ENCODE data around the gene BICC1.
A peak's percentile ranks its signal among the peaks of the same experiment; 100 is the strongest.

The BICC1 gene

DNA sequence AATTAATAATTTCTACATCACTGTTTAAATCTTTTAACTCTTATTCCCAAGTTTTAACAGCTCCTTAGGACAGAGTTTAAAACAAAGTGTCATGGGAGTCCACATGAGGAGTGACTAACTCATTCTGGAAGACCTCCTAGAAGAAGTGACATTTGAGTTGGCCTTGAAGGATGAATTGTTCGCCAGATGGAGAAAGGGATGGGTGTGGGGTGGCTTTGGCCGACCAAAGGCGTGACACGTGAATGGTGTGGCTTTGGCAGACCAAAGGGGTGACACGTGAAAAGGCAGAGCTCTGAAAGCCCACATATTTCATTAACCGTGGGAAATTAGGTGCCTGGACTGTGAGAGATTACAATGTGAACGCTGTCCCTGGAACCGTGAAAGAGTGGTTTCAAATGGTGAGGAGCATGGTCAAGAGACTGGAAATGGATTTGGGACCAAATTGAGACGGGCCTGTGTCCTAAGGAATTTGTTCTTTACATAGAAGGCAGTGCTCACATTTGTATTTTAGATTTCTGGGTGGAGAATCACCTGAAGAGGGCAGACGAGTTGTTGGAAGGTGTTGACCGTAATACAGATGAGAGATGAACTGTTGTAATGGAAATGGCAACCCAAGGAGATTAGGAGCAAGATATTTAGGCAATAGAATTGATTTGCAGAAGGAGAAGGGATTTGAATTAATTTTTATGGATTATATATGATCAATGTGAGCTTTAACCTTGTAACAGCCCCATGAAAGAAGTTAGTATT, 228.1 kb downstream of the BICC1 start:
- DNase-seq (ENCODE audit: low spot score): no peak
- FAIRE-seq: no peak

DNA sequence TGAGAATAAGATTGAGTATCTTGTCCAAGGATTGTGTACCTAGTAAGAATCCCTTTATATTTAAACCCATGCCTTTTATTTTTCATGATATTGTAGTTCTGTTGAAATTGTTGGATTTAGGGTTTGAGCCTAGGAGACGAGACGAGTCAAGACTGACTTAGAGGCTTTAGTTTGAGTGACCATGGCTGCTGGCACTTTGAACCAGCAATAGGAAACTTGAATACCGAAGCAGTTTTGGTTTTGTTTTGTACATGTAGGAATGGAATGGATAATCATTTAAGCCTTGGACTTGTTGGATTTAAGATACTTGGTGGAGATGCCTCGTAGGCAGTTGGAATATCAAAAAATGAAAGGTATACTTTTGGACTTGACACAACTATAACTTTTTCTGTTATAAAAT, 229.0 kb downstream of the BICC1 start:
- FAIRE-seq: no peak

DNA sequence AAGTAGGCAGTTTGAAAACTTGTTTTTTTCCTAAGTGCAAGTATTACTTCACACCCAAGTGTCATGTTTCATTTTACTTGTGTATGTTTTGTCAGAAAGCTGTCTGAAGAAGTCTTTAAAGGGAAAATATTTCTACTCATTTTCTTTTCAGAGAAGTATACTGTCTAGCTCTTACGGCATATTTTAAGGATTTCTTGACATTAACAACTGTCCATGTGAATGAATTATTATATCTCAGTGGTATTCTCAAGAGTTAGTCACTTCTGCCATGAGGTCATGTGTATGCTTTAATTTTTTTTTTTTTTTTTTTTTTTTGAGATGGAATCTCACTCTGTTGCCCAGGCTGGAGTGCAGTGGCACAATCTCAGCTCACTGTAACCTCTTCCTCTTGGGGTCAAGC, 229.5 kb downstream of the BICC1 start:
- DNase-seq (ENCODE audit: low spot score) (no peak), FAIRE-seq (no peak)

More for the DNA sequence above, 229.0 kb downstream of the BICC1 start:
- DNase-seq (ENCODE audit: low spot score): no peak

DNA sequence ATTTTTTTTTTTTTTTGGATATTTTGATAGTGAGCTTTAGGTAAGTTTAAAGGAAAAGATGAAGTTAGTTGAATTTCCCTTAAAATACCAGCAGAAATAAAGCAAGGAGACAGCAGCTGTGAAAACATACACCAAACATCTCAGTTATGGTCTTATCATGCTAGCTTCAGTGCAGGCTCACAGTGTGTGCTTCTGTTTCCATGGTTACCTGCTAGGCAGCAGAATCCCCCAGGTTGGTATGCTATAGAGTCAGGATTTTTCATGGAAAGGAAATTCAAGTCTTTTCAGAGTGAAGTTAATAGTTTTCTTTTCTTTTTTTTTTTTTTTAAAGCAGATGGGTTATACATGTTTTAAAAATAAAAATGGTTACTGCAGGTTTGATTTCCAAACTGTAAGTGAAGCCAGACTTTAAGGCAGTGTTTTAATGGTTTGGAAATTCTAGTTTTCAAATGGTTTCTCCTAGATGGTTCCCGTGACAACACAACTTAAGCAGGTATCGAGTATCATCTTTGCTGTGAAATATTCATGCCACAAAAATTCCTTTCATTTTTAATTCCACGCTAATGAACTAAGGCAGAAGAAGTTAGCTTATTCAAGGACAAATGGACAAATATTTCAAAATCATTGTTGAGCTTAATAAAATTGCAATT, 230.9 kb downstream of the BICC1 start:
- peak; percentile 36 for DNase-seq (ENCODE audit: low spot score)
- FAIRE-seq: no peak

DNA sequence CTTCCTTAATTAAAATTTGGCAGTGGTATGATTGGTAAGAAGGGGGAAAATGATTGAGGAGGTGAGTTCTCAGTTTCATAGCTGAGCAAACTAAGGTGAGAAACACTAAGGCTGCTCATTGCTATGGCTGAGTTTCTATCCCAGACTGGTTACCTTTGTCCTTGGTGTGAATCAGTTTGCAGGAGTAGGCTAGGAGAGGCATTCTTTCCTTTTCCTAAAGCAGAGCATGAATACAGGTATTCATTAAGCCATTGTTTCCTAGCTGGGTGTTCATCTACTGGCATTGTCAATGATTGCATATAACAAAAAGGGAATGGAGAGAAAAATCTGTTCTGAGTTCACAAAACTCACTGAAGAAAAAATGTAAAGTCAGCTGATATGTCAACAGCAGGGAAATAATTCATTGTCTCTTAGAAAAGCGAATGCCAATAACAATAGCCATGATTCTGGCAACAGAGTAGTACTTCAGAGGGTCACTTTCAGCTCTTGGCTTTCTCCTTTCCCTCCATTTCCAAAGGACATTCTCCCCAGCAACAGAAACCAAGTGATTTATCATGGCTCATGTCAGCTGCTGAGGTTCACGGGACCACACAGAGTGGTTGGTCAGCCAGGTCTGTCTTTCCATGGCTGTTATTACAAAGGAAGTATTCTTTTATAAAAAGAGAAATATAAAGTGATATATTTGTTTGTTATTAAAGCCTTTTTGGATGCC, 234.0 kb downstream of the BICC1 start:
- FAIRE-seq: no peak
- DNase-seq (ENCODE audit: low spot score): no peak

DNA sequence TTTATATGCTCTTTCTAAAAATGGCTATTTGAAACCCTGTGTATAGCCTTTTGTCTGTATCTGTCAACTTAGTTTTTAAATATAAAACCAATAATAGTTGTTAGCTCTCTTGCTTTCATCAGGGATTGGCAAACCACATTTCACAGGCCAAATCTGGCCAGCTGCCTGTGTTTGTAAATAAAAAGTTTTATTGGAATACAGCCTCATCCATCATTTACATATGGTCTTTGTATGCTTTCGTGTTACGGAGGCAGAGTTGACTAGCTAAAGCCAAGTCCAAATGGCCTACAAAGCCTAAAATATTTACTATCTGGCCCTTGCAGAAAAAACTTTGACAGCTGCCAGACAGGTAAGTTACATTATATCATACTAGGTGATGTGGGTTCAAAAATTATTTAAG, 235.0 kb downstream of the BICC1 start:
- no peak for DNase-seq (ENCODE audit: low spot score)
- no peak for FAIRE-seq

DNA sequence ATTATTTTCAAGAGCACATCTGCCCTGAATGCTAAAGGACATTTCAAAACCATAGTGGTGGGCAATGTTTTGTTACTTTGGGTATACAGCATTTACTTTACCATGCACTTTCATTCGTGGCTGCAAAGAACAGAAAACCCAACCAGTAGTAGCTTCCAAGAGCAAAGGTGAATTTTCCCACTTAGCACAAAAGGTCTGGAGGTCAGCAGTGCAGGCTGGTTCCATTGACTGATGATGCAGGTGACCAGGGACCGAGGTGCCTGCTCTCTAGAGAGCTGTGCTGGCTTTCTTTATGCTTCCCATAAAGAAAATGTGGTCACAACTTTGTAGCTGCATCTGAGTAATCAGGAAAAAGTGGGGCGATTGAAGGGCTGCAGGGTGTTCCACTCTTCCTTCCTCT, 240.0 kb downstream of the BICC1 start:
- DNase-seq (ENCODE audit: low spot score) (no peak), FAIRE-seq (no peak)

DNA sequence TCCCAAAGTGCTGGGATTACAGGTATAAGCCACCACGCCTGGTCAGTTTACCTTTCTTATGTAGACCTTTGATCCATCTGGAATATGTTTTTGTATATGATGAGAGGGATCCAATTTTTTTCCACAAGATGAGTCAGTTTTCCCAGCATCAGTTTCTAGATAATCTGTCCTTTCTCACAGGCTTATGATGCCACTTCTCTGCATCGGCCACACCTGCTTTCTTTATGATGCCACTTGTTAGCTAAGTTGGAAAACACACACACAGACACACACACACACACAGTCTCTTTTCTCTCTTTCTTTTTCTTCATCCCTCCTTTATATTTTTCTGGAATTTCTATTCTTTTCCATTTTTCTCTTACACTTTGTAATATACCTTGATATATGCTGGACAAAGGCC, 240.8 kb downstream of the BICC1 start:
- DNase-seq (ENCODE audit: low spot score): no peak
- FAIRE-seq: no peak

DNA sequence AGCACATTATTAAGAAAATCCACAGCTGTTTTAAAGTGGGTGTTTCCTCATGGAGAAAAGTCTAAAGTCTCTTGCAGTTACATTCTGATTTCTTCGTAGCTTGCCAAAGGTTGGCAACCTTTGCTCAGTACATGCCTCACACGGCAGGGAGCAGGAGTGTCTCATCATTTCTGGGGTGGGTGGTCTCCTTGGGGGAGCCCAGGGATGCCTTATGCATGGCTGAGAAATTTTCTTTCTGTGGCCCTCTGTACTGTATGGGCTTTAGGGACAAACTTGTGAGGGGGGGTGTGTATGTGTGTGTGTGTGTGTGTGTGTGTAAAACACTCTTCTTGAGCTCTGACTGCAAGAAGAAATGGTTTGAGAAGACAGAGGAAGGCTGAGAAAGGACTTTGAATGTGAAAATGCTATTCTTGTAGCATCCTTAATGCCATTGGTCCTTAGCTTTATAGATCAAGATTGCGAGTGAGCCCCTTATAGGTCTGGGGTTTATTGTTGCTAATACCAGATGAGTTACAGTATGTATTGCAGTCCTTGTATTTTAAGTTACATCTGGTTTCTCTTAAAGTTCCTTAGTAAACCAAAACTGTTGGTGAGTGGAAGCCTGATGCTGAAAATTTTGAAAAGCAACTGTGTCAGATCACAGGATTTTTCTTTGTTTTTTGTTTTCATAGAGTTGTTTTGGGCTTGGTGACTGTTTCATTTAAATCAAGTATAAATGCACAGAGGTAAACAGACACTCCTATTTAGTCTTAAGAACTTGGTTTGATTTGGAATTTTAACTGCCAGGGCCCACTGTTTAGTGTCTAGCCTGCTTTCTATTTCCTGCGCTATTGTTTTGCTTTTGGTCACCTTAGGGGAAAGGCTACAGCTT, 242.0 kb downstream of the BICC1 start:
- no peak for FAIRE-seq
- no peak for DNase-seq (ENCODE audit: low spot score)

DNA sequence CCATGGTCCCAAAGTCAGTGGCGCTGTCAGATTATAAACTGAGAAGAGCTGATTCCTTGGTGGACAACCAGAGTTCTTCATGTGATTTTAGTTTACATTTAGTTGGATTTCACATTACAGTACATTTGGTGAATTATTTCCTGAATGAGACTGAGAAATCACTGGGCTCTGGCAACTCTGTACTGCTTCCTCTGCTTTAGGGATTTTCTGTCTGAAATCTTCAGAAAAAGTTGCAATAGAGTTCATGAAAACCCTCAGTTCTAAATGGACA, 242.6 kb downstream of the BICC1 start:
- no peak for DNase-seq (ENCODE audit: low spot score)
- FAIRE-seq: no peak

DNA sequence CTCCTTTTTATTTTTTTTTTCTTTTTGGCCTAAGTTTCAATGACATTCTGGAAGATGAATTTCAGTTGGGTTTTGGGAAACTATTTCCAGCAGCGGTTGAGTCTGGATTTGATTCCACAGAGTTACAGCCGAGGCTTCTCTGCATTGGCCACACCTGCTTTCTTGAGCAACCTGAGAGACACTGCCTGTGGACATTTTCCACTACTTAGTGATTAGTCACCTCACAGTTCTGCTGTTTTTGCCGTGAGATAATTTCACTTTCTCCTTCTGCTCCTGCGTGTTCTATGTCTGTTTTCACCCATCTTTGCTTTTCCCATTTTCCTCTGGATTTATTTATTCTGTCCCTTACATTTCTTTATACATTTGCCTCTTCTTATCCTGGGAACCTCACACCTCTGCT, 243.0 kb downstream of the BICC1 start:
- DNase-seq (ENCODE audit: low spot score): peak; percentile 54
- FAIRE-seq: no peak

DNA sequence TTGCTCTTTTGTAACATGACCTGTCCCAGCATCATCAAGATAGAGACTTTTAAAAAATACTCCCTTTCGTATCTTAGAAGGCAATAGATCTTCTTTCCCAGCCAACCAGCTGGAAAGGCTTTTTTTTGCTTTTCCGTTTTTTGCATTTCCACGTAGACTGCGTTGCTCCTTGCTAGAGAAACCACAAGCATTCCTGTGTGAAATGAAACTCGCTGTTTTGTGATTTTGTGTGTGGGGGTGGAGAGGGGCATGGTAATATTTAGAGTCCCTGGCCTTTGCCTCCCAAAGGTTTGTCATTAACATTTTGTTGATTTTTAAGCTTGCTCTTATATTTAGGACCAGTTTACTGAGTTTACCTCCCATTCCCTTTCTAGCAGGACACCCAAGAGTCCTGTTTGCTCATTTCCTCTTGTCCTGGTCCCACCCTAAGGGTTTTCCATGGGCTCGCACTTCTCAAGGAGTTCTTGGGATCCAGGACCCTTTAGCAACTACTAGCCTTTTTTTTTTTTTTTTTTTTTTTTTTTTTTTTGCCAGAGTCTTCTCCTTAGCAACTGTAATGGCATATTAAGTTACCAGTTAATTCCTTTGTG, 243.6 kb downstream of the BICC1 start:
- FAIRE-seq: peak; percentile 89
- peak; percentile 26 for DNase-seq (ENCODE audit: low spot score)

DNA sequence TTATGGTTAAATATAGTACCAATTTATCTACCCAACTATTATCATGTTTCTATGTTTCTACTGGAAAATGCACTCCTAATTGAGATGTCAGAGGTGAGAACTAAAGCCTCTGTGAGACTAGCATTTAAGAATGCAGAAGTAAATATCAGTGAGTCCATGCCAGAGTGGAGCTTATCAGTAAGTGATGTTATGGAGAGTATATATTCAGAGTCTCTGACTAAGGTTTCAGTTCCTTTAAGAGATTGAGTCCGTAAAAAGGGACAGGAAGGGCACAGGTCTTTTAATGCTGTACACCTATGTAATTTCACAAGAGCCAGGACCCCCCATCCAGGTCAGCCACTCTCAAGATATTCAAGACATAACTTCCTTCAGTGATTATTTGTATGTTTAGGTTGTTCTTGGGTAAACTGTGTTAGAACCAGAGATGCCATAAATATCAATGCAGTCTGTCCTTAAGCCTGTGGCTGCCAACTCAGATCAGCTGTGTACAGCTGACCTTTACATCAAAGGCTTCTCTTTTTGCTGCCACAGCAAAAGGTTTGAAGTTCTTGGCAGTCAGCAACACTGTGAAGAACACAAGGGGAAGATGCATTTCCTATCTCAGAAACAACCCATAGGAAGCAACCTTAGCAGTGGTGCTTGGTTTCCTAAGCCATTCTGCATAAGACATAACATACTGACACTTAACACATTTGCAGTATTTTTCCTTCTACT, 244.8 kb downstream of the BICC1 start:
- FAIRE-seq: peak; percentile 10
- DNase-seq (ENCODE audit: low spot score): no peak

DNA sequence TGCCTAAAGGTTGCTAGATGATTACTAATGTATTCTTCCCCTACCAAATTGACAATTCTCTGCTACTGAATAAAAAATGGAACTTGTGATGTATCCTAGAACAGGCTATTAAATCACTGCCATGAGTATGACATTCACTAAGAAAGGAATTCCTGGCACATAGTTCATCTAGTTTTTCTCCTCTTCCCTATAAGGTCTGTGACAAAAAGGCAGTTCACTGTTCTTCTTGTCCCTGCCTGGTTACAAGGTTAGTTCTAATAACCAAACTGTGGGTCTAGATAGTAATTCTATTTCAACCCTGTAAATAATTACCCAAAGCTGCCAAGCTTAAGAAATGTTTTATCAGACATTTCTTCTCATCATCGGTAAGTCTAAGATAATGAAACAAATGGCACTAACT, 245.6 kb downstream of the BICC1 start:
- DNase-seq (ENCODE audit: low spot score) (peak; percentile 57), FAIRE-seq (peak; percentile 92)

DNA sequence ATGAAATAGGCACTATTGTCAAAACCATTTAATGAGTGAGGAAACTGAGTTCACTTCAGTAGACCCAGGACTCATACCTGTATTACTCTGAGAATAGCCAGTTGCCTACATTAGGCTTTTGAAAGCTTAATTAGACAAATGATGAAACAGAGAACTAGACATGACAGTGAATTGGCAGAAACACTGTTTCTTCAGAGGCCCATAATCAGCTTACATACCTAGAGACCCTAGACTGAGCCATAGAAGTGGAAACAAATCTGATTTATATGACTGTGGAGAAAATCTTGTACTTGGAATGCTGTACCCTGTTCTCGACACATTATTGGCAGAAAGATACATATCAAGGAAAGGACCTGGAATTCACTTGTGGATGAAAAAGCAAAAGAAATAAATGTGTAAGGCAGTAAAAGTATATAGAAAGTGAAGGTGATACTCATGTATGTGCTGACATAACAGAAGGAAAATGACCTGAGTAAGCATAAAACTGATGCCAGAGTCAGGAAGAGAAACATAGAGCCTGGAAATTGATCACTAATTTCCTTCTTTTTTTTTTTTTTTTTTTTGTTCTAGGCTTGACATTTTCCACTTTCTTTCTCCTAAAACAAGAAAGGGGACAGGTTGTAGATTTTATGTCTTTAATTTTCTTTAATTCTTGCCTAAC, 251.5 kb downstream of the BICC1 start:
- FAIRE-seq (no peak), DNase-seq (ENCODE audit: low spot score) (no peak)

DNA sequence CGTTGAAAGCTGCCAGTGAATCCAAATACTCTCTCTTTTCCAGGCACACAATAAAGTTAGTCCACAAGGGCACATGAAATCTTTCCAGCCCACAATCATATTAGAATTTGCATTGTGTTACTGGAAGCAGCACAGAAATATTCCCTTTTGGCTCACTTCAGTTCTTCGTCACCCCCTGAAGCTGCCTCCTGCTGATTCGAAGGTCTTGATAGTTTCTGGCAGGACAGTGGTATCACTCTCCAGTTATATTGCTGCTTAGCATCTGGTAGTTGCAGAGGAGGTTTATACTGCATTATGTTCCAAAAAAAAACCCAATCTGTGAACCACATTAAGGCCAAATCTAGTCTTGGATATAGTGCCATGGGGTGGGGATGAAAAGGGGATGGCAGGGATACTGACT, 253.2 kb downstream of the BICC1 start:
- DNase-seq (ENCODE audit: low spot score) (no peak), FAIRE-seq (no peak)

DNA sequence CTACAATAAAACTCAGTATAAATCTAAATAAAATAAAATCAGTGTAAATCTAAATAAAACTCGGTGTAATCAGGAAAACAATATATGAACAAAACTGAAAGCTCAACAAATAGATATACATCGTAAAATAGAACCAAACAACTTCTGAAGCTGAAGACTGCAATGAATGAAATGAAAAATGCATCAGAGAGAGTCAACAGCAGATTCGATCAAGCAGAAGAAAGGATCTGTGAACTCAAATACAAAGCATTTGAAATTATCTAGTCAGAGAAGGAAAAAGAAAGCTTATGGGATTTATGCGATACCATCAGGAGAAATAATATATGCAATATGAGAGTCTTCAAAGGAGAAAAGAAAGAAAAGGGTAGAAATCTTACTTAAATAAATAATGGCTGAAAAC, 255.0 kb downstream of the BICC1 start:
- FAIRE-seq: no peak
- DNase-seq (ENCODE audit: low spot score): no peak

DNA sequence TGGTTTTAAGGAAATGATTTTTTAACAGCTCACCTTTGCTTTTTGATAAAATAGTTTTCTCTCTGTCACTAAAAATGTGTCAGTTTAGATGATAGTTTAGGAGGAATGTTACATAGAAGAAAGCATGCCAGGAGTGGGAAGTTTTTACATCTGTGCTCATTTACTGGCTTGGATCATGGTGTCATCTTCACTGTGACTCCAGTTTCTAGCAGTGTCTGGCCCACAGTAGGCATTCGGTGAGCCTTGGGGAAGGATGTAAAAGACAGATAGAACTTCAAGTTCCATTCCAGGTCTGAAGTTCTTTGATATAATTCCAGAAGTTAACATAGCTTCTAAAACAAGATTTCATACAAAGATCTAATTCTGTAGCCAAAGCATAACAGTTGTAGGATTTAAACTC, 259.2 kb downstream of the BICC1 start:
- FAIRE-seq: no peak
- no peak for DNase-seq (ENCODE audit: low spot score)

DNA sequence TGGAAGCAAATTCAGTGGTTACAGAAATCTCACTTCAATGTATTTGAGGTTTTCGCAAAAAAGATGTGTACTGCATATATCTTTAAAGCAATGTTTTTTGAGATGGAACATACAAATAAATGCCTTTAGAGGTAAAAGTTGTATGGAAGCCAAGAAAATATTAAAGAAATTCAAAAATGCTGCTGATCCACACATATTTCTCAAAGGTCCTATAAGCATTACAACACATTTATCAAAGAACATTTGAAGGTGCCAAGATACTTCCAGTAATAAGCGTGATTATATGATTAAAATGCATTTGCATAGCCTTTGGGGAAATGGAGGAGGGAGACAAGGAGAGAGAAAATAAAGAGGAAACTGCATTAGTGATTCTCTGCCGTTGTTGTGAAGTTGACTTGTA, 260.1 kb downstream of the BICC1 start:
- no peak for FAIRE-seq
- DNase-seq (ENCODE audit: low spot score): no peak

DNA sequence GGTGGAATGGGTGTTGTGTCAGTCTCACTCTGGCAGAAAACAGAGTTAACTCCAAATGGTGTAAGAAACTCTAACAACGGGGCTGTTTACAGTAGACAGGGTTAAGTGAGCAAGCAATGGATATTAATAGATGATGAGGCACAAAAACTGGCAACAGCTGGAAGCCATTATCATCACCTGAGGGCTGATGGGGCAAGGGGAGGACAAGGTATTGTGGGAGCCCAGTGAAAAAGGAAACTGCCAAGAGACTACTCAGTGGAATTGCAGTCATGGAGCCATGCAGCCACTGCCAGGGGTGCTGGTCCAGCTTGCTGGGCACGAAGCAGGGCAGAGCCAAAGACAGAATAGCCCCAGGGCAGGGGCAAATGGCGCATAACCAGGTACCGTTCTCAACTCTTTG, 260.7 kb downstream of the BICC1 start:
- DNase-seq (ENCODE audit: low spot score) (no peak), FAIRE-seq (no peak)

All from RCC 7860 (cell line).